IPS-15b (cell line): ENCODE measurements around the gene PARG.
"Not testable (repeated sequence)": the region's sequence is repeated elsewhere in the genome, so short reads cannot be mapped to it uniquely, and the experiment has no call there.

Experiments used
- H3K27me3 ChIP-seq: one replicate; pipeline ENCODE4 v1.6.1; 2013; ENCODE audit warnings: low read length; ENCODE audit not compliant: control insufficient read depth, insufficient read depth
- H3K36me3 ChIP-seq: one replicate; pipeline ENCODE4 v1.6.1; 2013; ENCODE audit warnings: low read length; ENCODE audit not compliant: control insufficient read depth, insufficient read depth
- H3K4me1 ChIP-seq: one replicate; pipeline ENCODE4 v1.6.1; 2013; ENCODE audit warnings: mild to moderate bottlenecking, low read length; ENCODE audit not compliant: control insufficient read depth, insufficient read depth
- H3K4me3 ChIP-seq: one replicate; pipeline ENCODE4 v1.5.1; 2013; ENCODE audit warnings: low read depth, low read length
- H3K9ac ChIP-seq: one replicate; pipeline ENCODE4 v1.6.1; 2013; ENCODE audit warnings: low read depth, mild to moderate bottlenecking, low read length
- H3K9me3 ChIP-seq: one replicate; pipeline ENCODE4 v1.6.1; 2013; ENCODE audit warnings: mild to moderate bottlenecking, low read length; ENCODE audit not compliant: control insufficient read depth, insufficient read depth

PARG gene

DNA sequence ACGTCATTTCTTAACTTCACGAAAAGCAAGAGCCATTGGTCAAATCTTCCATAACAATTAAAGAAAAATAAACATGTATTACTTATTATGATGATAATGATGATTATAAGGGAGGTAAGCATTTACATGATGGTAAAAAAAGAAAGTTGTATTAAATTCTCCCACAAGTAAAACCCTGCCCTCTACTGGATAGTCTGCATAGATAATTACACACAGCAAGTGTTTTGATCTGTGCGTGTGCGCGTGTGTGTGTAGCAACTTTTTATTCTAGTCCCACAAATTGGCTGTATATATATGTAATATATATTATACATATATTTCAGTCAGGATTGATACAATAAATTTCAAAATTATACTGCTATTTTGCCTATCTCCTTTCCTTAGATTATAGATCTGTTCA, 51.8 kb downstream of the PARG start:
- H3K4me3 ChIP-seq, H3K9me3 ChIP-seq, H3K9ac ChIP-seq, H3K27me3 ChIP-seq, H3K36me3 ChIP-seq, H3K4me1 ChIP-seq: not testable (repeated sequence)

DNA sequence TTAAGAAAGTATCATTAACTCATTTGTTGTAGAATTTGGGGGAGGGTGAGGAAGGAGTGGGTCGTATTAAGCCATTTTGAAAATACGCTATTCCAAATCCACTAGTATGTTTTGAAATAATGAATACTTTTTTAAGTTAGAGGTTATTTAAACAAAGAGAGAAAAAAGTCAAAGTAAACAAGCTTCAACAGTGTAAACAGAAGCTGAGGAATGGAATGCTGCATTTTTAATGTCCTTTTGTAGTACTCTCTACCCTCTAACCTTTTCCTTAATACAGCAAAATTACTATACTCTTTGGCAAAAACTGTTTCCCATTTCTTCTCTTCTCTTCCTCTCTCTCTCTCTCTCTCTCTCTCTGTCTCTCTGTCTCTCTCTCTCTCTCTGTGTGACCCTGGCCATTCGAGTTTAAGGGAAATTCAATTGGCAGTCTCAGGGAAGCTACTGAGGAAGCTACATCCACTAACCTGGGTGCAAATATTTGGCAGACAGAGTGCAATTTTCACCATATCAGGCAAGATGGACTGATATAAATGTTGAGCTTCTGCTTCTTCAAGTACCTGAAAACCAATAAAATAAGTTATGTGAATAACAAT, 57.0 kb downstream of the PARG start:
- not testable (repeated sequence) for H3K4me3 ChIP-seq, H3K9me3 ChIP-seq, H3K27me3 ChIP-seq, H3K4me1 ChIP-seq, H3K9ac ChIP-seq, H3K36me3 ChIP-seq

DNA sequence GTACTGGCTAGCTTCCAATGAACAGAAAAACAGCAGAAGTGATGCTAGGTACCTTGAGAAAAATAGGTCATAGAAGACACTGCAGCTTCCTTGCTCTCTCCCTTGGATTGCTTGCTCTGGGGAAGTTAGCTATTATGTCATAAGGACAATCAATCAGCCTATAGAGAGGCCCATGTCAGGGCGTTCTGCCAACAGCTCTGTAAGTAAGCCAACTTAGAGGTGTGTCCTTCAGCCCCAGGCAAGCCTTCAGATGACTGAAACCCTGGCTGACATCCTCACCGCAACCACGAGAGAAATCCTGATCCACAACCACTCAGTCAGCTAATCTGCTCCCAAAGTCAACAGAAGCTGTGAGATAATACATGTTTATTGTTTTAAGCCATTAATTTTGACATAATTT, 58.0 kb downstream of the PARG start:
- H3K27me3 ChIP-seq, H3K9ac ChIP-seq, H3K36me3 ChIP-seq: not testable (repeated sequence)

DNA sequence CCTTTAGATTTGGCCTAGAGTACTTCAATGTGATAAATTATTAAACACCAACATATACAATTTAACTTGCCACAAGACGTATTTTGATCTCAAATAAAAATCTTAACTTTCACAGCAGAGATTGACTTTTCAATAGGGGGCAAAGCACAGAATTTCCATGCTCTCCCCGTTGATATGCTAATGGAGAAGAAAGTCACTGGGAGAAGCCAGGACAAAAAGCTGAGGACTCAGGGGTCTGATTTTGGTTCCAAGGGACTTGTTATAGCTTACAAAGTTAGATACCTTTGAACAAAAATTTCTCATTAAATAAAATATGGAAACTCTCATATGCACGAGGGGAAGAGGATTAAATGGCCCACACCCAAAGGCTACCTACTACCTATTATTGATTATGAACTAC, 59.5 kb downstream of the PARG start:
- H3K27me3 ChIP-seq, H3K9ac ChIP-seq, H3K9me3 ChIP-seq, H3K4me1 ChIP-seq, H3K4me3 ChIP-seq, H3K36me3 ChIP-seq: not testable (repeated sequence)

More for the DNA sequence above, 58.0 kb downstream of the PARG start:
- H3K9me3 ChIP-seq, H3K4me3 ChIP-seq, H3K4me1 ChIP-seq: not testable (repeated sequence)

DNA sequence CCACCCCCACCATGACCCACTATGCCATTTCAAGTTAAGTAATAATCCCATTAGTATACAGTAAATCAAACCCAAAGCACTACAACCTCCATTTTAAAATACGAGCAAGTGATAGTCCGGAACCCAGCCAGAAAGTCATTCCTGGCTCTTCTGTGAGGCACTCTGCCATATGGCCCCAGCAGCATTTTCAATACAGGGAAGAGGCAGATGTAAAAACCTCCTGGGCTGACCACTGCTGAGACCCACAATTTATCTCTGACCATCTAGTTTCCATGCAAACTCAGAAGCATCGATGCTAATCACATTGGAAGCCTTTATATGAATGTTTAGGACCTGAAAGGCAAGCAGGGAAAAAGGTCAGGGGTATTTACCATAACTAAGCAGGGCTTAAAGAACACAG, 69.1 kb downstream of the PARG start:
- not testable (repeated sequence) for H3K9me3 ChIP-seq, H3K4me3 ChIP-seq, H3K27me3 ChIP-seq, H3K4me1 ChIP-seq, H3K36me3 ChIP-seq, H3K9ac ChIP-seq

DNA sequence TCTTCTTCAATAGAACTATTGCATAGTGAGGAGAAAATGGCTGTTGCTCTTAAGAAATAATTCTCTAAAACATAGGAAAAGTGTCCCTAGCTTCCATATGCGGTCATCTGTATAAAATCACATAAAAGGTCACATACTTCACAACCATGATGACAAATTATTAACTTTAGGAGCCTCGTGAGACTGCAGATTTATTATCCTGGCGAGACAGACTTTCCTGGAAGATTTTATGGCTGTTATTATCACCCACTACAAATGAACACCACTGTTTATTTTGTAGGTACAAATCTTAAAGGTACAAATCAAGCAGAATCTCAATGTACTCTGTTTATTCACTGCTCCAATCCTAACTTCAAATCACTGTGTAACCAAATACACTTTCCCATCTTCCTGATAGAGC, 70.4 kb downstream of the PARG start:
- H3K27me3 ChIP-seq, H3K36me3 ChIP-seq, H3K9me3 ChIP-seq, H3K4me3 ChIP-seq, H3K4me1 ChIP-seq, H3K9ac ChIP-seq: not testable (repeated sequence)

DNA sequence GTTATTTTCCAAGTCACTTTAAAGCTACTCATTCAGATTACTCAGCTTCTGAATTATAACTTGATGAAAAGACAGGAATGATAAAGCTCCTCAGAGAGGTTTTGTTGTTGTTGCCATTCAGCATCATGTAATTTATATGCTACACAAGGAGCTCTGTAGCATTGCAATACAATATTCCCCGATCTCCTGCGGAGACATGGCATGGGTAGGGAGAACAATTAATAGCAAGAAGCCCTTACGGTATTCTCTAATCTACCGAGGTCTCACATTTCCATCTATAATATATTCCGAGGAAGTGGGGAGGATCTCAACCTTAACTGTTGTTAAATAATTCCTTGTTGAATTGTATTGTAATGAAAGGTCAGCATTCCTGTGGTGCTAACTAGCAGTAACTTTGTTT, 81.9 kb downstream of the PARG start:
- not testable (repeated sequence) for H3K9me3 ChIP-seq, H3K9ac ChIP-seq, H3K4me1 ChIP-seq, H3K36me3 ChIP-seq, H3K4me3 ChIP-seq, H3K27me3 ChIP-seq

DNA sequence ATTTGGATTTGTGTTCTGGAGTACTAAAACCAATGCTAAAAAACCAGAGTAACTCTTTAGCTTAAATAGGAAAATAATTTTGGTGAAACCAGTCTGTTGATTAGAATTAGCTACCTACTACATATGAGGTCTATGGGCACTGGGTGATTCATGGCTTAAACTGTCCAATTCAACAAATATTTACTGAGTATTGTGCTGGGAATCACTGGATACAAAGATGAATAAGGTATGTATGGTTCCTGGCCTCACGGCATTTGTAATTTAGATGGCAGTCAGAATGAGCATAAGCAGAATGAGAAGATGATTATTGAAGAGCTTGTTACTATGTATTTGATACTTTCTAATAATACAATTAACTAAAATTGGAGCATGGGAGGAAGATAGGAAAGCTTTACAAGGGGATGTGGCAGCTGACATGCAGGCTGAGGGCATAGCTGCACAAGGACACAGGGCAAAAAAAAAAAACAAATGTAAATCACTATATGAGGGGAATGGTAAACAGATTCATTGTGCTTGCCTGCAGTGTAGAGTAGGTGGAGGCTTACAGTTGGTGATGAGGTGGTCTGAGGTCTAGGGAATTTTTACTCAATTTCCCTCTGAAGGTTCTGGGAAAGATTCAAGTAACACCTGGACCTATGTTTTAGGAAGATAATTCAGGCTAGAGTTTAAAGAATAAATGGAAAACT, 83.0 kb downstream of the PARG start:
- H3K9me3 ChIP-seq, H3K27me3 ChIP-seq, H3K36me3 ChIP-seq, H3K4me1 ChIP-seq, H3K4me3 ChIP-seq, H3K9ac ChIP-seq: not testable (repeated sequence)

DNA sequence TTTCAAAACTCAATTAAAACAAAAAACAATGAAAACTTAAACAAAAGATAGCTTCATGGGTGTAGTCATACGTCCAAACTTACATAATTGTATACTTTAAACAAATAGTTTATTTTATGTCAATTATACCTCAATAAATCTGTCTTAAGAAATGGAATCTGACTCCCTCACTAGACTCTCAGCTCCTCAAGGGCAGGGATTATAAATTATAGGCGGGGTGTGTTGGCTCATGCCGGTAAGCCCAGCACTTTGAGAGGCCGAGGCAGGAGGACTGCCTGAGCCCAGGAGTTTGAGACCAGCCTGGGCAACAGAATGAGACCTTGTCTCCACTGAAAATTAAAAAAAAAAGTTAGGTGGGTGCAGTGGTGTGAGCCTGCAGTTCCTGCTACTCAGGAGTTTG, 92.3 kb downstream of the PARG start:
- not testable (repeated sequence) for H3K9me3 ChIP-seq, H3K9ac ChIP-seq, H3K36me3 ChIP-seq, H3K4me1 ChIP-seq, H3K27me3 ChIP-seq, H3K4me3 ChIP-seq

DNA sequence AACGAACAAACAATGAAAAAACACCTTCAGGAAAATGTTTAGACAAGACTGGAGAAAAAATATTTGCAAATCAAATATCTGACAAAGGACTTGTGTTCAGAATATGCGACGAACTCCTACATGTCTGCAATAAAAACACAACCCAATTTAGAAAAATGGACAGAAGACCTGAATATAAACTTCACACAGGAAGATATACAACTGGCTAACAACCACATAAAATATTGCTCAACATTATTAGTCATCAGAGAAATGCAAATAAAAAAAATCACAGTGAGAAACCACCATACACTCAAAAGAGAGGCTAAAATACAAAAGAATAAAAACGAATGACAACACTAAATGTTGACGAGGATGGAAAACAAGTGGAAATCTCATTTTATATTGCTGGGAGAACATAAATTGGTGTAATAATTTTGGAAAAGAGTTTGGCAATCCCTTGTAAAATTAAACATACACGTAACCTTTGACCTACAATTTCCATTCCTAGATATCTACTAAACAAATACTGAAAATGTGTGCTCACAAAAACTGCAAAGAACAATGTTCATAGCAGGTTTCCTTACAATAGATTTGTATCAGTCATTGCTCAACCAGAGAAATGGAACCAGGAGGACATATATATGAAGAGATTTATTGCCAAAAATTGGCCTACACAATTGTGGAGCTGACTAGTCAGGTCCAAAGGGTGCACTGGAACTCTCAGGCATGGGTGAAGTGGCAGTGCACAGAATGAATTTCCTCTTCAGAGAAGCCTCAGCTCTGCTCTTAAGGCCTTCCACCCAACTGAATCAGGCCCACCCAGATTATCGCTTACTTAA, 96.8 kb downstream of the PARG start:
- Histone ChIP-seq H3K9me3 (no peaks in the 10 kb centered on the region), H3K36me3 (no peaks in the 10 kb centered on the region), H3K4me1 (no peaks in the 10 kb centered on the region), H3K9ac (no peak overlapping the region), H3K27me3 (no peaks in the 10 kb centered on the region), H3K4me3 (no peak overlapping the region)

DNA sequence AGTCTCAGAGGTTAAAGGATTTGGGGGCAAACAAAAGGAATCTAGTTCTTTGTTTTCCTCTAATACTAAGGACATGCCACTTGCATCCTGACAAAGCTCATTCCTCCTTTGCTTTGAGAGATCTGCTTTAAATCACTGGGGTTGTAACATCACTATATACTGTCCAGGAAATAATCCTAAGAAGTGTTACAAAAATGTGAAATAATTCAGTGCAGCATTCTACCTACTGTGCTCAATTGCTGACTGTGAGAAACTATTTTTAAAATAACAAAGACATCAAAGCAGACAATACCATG, 99.5 kb downstream of the PARG start:
- H3K9ac ChIP-seq, H3K4me3 ChIP-seq, H3K36me3 ChIP-seq, H3K9me3 ChIP-seq, H3K4me1 ChIP-seq, H3K27me3 ChIP-seq: not testable (repeated sequence)

DNA sequence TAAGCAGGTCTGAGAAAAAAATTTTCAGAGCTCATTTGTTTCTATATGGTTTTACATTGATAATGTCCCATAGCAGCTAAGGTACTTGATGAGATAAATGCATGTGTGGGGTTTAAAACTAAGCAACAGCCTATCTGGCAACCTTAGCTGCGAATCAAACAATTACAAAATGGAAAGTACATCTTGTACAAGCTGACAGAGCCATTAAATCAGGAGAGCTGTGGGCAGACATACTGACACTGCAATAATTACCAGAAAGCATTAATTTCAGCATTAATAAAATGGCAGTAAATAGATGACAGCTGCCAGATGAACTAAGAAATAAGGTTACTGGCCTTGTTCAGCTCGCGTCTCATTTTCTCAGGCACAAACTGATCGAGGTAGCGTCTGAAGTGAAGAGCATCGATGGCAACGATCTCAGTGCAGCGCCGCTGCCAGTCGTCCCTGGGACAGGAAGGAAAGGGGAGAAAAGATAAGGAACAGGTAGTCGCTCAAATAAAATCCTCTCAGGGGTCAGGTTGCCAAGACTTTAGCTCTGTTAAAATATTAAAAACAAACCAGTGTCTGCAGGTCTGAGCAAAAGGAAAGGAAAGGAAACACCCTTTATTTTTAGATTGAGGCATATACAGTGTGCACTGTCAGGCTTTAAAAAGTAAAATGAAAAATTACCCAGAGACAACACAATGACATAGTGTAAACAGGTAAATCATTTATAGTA, 100.1 kb downstream of the PARG start:
- H3K36me3 ChIP-seq: no peaks in the 10 kb centered on the region
- H3K9me3 ChIP-seq: no peaks in the 10 kb centered on the region
- H3K27me3 ChIP-seq: no peaks in the 10 kb centered on the region

More for the DNA sequence above, 100.1 kb downstream of the PARG start:
- H3K9ac ChIP-seq: no peak overlapping the region
- no peak overlapping the region for H3K4me3 ChIP-seq
- H3K4me1 ChIP-seq: no peaks in the 10 kb centered on the region
